Measurements from ENCODE around the gene DPEP2. TPM values are rescaled to one million over a fixed set of nuclear protein-coding genes. Genes with fewer than 3 reads are reported as not detected.

The DPEP2 gene
- total and polyA plus RNA-seq, 2 of the 13 experiments (the other 11 are each of a cell fraction or from before 2014, with no cell fraction given): 0.18 TPM; not detected in 1

DNA sequence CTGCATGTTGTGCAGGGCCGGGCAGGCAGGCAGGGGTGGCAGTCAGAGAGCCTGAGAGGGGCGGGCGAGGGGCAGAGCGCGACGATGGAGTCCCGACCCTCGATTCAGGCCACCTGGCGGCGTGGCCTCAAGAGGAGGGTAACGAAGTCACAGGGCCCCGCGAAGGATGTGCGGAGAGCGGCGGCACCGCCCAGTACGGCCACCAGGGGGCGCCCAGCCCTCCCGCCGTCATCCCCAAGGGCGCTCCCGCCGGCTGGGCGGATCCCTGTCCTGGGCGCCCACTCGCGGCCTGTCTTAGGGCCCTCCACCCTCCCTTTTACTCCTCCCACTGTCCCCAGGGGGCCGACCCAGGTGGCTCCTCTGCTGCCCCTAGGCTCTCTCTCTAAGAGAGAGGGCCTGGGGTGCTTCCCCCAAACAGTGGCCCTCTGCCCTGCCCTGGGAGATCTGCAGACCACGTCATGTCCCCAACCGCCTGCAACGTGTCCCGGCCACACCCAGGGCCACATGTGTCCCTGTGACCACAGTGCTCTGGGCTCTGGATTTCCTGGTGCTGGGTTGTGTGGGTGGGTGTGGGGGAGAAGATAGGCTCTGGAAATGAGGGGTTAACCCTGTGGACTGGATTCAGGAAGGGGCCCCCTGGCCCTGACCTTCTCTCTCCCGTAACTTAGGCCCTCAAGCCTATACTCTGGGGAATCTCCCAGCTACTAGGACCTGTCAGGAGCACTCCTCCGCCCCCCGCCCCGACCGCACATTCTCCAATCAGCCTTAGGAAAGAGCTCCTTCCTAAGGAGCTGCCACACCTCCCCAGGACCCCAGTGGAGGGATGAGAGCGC, 5.9 kb downstream of the DPEP2 start (continued):
- TF ChIP-seq, protein P1, sequence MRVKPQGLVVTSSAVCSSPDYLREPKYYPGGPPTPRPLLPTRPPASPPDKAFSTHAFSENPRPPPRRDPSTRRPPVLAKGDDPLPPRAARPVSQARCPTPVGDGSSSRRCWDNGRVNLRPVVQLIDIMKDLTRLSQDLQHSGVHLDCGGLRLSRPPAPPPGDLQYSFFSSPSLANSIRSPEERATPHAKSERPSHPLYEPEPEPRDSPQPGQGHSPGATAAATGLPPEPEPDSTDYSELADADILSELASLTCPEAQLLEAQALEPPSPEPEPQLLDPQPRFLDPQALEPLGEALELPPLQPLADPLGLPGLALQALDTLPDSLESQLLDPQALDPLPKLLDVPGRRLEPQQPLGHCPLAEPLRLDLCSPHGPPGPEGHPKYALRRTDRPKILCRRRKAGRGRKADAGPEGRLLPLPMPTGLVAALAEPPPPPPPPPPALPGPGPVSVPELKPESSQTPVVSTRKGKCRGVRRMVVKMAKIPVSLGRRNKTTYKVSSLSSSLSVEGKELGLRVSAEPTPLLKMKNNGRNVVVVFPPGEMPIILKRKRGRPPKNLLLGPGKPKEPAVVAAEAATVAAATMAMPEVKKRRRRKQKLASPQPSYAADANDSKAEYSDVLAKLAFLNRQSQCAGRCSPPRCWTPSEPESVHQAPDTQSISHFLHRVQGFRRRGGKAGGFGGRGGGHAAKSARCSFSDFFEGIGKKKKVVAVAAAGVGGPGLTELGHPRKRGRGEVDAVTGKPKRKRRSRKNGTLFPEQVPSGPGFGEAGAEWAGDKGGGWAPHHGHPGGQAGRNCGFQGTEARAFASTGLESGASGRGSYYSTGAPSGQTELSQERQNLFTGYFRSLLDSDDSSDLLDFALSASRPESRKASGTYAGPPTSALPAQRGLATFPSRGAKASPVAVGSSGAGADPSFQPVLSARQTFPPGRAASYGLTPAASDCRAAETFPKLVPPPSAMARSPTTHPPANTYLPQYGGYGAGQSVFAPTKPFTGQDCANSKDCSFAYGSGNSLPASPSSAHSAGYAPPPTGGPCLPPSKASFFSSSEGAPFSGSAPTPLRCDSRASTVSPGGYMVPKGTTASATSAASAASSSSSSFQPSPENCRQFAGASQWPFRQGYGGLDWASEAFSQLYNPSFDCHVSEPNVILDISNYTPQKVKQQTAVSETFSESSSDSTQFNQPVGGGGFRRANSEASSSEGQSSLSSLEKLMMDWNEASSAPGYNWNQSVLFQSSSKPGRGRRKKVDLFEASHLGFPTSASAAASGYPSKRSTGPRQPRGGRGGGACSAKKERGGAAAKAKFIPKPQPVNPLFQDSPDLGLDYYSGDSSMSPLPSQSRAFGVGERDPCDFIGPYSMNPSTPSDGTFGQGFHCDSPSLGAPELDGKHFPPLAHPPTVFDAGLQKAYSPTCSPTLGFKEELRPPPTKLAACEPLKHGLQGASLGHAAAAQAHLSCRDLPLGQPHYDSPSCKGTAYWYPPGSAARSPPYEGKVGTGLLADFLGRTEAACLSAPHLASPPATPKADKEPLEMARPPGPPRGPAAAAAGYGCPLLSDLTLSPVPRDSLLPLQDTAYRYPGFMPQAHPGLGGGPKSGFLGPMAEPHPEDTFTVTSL (CRISPR knock-in tag; IDR thresholded peaks at IDR 0.05; ENCODE audit: borderline replicate concordance): no peak
- TF ChIP-seq, protein P2, sequence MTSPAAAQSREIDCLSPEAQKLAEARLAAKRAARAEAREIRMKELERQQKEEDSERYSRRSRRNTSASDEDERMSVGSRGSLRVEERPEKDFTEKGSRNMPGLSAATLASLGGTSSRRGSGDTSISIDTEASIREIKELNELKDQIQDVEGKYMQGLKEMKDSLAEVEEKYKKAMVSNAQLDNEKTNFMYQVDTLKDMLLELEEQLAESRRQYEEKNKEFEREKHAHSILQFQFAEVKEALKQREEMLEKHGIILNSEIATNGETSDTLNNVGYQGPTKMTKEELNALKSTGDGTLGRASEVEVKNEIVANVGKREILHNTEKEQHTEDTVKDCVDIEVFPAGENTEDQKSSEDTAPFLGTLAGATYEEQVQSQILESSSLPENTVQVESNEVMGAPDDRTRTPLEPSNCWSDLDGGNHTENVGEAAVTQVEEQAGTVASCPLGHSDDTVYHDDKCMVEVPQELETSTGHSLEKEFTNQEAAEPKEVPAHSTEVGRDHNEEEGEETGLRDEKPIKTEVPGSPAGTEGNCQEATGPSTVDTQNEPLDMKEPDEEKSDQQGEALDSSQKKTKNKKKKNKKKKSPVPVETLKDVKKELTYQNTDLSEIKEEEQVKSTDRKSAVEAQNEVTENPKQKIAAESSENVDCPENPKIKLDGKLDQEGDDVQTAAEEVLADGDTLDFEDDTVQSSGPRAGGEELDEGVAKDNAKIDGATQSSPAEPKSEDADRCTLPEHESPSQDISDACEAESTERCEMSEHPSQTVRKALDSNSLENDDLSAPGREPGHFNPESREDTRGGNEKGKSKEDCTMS (CRISPR knock-in tag; conservative IDR thresholded peaks at IDR 0.05): 0 out of 2 replicates have a peak, but pooled peaks have one; percentile 25
- TF ChIP-seq, protein P3, sequence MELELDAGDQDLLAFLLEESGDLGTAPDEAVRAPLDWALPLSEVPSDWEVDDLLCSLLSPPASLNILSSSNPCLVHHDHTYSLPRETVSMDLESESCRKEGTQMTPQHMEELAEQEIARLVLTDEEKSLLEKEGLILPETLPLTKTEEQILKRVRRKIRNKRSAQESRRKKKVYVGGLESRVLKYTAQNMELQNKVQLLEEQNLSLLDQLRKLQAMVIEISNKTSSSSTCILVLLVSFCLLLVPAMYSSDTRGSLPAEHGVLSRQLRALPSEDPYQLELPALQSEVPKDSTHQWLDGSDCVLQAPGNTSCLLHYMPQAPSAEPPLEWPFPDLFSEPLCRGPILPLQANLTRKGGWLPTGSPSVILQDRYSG (CRISPR knock-in tag; IDR thresholded peaks at IDR 0.05): peak; percentile 45; the same call in 1 of the 2 replicates
- TF ChIP-seq ZMYM2 (CRISPR knock-in tag; IDR thresholded peaks at IDR 0.05) (no peak), ONECUT2 (CRISPR knock-in tag; IDR thresholded peaks at IDR 0.05) (no peak), HIVEP1 (CRISPR knock-in tag; IDR thresholded peaks at IDR 0.05) (0 out of 2 replicates have a peak, but pooled peaks have one; percentile 35), HOXA7 (CRISPR knock-in tag; IDR thresholded peaks at IDR 0.05) (no peak), ZNF674 (CRISPR knock-in tag; IDR thresholded peaks at IDR 0.05; ENCODE audit: low read depth) (no peak)
- TF ChIP-seq, protein P4, sequence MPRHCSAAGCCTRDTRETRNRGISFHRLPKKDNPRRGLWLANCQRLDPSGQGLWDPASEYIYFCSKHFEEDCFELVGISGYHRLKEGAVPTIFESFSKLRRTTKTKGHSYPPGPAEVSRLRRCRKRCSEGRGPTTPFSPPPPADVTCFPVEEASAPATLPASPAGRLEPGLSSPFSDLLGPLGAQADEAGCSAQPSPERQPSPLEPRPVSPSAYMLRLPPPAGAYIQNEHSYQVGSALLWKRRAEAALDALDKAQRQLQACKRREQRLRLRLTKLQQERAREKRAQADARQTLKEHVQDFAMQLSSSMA (CRISPR knock-in tag; IDR thresholded peaks at IDR 0.05): peak; percentile 18; the same call in 1 of the 2 replicates
- TF ChIP-seq, protein P5, sequence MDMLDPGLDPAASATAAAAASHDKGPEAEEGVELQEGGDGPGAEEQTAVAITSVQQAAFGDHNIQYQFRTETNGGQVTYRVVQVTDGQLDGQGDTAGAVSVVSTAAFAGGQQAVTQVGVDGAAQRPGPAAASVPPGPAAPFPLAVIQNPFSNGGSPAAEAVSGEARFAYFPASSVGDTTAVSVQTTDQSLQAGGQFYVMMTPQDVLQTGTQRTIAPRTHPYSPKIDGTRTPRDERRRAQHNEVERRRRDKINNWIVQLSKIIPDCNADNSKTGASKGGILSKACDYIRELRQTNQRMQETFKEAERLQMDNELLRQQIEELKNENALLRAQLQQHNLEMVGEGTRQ (IDR thresholded peaks at IDR 0.05; ENCODE audit: low read depth, low read length): no peak
- TF ChIP-seq, protein P5 (CRISPR knock-in tag; IDR thresholded peaks at IDR 0.05; ENCODE audit: borderline replicate concordance): peak; percentile 30; the same call in 1 of the 2 replicates
- TF ChIP-seq, protein P6, sequence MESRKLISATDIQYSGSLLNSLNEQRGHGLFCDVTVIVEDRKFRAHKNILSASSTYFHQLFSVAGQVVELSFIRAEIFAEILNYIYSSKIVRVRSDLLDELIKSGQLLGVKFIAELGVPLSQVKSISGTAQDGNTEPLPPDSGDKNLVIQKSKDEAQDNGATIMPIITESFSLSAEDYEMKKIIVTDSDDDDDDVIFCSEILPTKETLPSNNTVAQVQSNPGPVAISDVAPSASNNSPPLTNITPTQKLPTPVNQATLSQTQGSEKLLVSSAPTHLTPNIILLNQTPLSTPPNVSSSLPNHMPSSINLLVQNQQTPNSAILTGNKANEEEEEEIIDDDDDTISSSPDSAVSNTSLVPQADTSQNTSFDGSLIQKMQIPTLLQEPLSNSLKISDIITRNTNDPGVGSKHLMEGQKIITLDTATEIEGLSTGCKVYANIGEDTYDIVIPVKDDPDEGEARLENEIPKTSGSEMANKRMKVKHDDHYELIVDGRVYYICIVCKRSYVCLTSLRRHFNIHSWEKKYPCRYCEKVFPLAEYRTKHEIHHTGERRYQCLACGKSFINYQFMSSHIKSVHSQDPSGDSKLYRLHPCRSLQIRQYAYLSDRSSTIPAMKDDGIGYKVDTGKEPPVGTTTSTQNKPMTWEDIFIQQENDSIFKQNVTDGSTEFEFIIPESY (CRISPR knock-in tag; IDR thresholded peaks at IDR 0.05): peak; percentile 61

All from HepG2 (cell line).